Skeletal muscle satellite cell (primary cell): ENCODE results near the gene PTPRD.
"Not testable (repeated sequence)": the region's sequence is repeated elsewhere in the genome, so short reads cannot be mapped to it uniquely, and the experiment has no call there.

Experiments
- H3K27me3 ChIP-seq: 2 replicates; pipeline ENCODE4 v1.7.0; 2013; ENCODE audit warnings: low read length; ENCODE audit not compliant: control insufficient read depth, insufficient read depth
- H3K36me3 ChIP-seq: 2 replicates; pipeline ENCODE4 v1.7.0; 2013; ENCODE audit warnings: mild to moderate bottlenecking, control low read depth, low read length; ENCODE audit not compliant: insufficient read depth
- H3K4me1 ChIP-seq: 2 replicates; pipeline ENCODE4 v1.7.0; 2013; ENCODE audit warnings: low read length; ENCODE audit not compliant: control insufficient read depth, insufficient read depth
- H3K4me2 ChIP-seq: 2 replicates; pipeline ENCODE4 v1.7.0; 2013; ENCODE audit warnings: mild to moderate bottlenecking, low read length
- H3K4me3 ChIP-seq: 2 replicates; pipeline ENCODE4 v1.7.0; 2013; ENCODE audit warnings: low read length
- H3K9ac ChIP-seq: 2 replicates; pipeline ENCODE4 v1.7.0; 2013; ENCODE audit warnings: mild to moderate bottlenecking, low read depth, low read length, moderate library complexity
- H3K9me3 ChIP-seq: replicated peaks from 2 replicates; pipeline ENCODE4 v1.7.0; 2013; ENCODE audit warnings: mild to moderate bottlenecking, control low read depth, low read length

The PTPRD gene

DNA sequence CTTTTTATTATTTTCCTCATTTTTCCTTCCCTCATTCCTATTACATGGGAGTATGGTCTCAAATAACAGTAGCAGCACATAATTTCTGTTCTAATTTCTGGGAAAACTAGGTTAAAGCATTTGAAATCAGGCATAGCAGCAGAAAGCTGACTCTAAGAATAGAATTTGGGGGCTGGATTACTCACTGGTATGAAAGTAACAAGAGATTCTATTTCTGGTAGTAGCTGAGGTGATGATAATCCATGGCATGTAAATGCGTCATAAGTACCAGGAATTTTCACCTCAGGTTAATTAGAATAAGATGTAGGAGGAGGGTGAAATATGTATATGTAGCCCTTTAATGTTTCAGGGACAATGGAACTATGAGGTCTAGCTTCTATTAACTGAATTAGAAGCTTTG is 662.0 kb downstream of the PTPRD start:
- H3K36me3 ChIP-seq = no peaks in the 10 kb centered on the region
- H3K4me2 ChIP-seq = no peak overlapping the region
- H3K9ac ChIP-seq = no peak overlapping the region
- no peaks in the 10 kb centered on the region for H3K4me1 ChIP-seq
- no peak overlapping the region for H3K4me3 ChIP-seq
- H3K9me3 ChIP-seq = no peaks in the 10 kb centered on the region
- H3K27me3 ChIP-seq = no peaks in the 10 kb centered on the region

GRCh38 chr9:9949978-9950377 is 662.8 kb downstream of the PTPRD start:
- Histone ChIP-seq H3K4me2 (no peak overlapping the region), H3K27me3 (no peaks in the 10 kb centered on the region), H3K9ac (no peak overlapping the region), H3K9me3 (no peaks in the 10 kb centered on the region), H3K4me3 (no peak overlapping the region), H3K36me3 (no peaks in the 10 kb centered on the region), H3K4me1 (no peaks in the 10 kb centered on the region)

DNA sequence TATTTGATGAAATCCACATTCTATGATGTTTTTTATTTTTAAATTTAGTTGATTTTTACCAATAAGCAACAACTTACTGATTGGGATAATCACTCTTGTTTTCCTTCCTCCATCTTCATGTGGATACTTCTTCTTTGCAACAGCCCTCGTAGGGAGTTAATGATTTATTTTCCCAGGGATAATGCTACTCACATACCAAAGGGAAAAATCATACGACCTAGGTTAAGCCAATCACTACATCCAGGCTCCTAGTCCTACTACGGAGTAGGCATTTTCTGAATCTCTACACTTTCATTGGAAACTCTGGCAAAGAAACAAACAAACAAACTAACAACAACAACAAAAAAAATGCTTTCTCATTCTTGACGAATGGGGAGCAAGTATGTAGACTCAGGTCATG is 663.4 kb downstream of the PTPRD start:
- H3K4me3 ChIP-seq = no peak overlapping the region
- H3K9ac ChIP-seq = no peak overlapping the region
- no peaks in the 10 kb centered on the region for H3K9me3 ChIP-seq
- no peaks in the 10 kb centered on the region for H3K36me3 ChIP-seq
- H3K4me2 ChIP-seq = no peak overlapping the region
- no peaks in the 10 kb centered on the region for H3K4me1 ChIP-seq
- H3K27me3 ChIP-seq = no peaks in the 10 kb centered on the region

DNA sequence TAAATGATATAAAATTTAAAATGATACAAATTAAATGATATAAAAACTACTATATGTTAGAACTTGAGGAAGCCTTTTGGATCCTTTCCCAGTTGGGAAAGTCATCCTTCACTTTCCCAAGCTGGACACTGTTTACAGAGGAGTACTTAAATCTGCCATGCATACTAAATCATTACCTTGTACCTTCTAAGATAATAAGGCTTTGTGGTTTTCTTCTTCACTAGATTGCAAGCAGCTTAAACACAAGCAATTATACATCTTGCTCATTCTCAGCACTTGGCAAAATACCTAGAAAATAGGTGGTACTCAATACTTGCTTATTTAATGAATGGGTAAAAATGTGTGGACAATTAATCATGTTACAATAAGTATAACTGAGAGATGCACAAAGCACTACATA is 666.8 kb downstream of the PTPRD start:
- Histone ChIP-seq H3K4me3 (no peak overlapping the region), H3K4me2 (no peak overlapping the region), H3K27me3 (no peaks in the 10 kb centered on the region), H3K36me3 (no peaks in the 10 kb centered on the region), H3K9me3 (no peaks in the 10 kb centered on the region), H3K4me1 (no peaks in the 10 kb centered on the region), H3K9ac (no peak overlapping the region)

- no peak overlapping the region for H3K4me3 ChIP-seq
- no peaks in the 10 kb centered on the region for H3K36me3 ChIP-seq
- H3K9me3 ChIP-seq = no peaks in the 10 kb centered on the region
- no peak overlapping the region for H3K9ac ChIP-seq
- no peaks in the 10 kb centered on the region for H3K4me1 ChIP-seq
- H3K4me2 ChIP-seq = no peak overlapping the region
- H3K27me3 ChIP-seq = no peaks in the 10 kb centered on the region
Observed at GRCh38 chr9:9942764-9943424, 669.9 kb downstream of the PTPRD start.

- H3K4me1 ChIP-seq = no peaks in the 10 kb centered on the region
Observed at GRCh38 chr9:9938432-9938831, 674.4 kb downstream of the PTPRD start.

GRCh38 chr9:9931464-9931863 is 681.3 kb downstream of the PTPRD start:
- H3K4me3 ChIP-seq, H3K36me3 ChIP-seq, H3K9ac ChIP-seq, H3K4me1 ChIP-seq, H3K4me2 ChIP-seq, H3K27me3 ChIP-seq, H3K9me3 ChIP-seq: not testable (repeated sequence)

More at GRCh38 chr9:9938432-9938831, 674.4 kb downstream of the PTPRD start:
- Histone ChIP-seq H3K4me3 (no peak overlapping the region), H3K4me2 (no peak overlapping the region), H3K36me3 (no peaks in the 10 kb centered on the region), H3K9me3 (no peaks in the 10 kb centered on the region), H3K27me3 (no peaks in the 10 kb centered on the region), H3K9ac (no peak overlapping the region)

DNA sequence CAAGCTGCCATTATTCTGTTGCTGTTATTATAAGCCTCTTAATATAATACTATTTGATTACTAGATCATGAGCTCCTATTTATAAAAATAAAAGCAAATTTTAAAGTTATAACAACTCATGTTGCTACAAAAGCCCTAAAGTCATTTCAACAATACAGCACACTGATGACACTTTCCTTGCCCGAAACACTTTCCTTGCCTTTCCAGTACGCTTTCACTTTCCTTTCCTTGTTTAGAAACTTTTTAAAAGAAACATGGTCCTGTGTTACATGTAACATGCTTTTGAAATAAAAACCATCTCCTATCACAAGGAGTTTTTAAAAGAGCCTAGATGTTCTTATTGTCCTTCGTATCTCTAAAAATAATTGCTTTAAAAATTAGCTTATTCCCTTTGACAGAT is 688.4 kb downstream of the PTPRD start:
- H3K4me1 ChIP-seq = no peaks in the 10 kb centered on the region
- no peaks in the 10 kb centered on the region for H3K9me3 ChIP-seq
- H3K27me3 ChIP-seq = no peaks in the 10 kb centered on the region
- no peak overlapping the region for H3K4me3 ChIP-seq
- H3K4me2 ChIP-seq = no peak overlapping the region
- no peaks in the 10 kb centered on the region for H3K36me3 ChIP-seq
- no peak overlapping the region for H3K9ac ChIP-seq

- H3K9ac ChIP-seq = no peak overlapping the region
Observed at GRCh38 chr9:9921805-9922204, 691.0 kb downstream of the PTPRD start.

GRCh38 chr9:9920425-9921060 is 692.3 kb downstream of the PTPRD start:
- Histone ChIP-seq H3K4me2 (no peak overlapping the region), H3K9me3 (no peaks in the 10 kb centered on the region), H3K36me3 (no peaks in the 10 kb centered on the region), H3K9ac (no peak overlapping the region), H3K27me3 (no peaks in the 10 kb centered on the region), H3K4me3 (no peak overlapping the region), H3K4me1 (no peaks in the 10 kb centered on the region)

More at GRCh38 chr9:9921805-9922204, 691.0 kb downstream of the PTPRD start:
- H3K4me1 ChIP-seq = no peaks in the 10 kb centered on the region
- no peak overlapping the region for H3K4me3 ChIP-seq
- no peaks in the 10 kb centered on the region for H3K36me3 ChIP-seq
- H3K4me2 ChIP-seq = no peak overlapping the region
- no peaks in the 10 kb centered on the region for H3K9me3 ChIP-seq
- no peaks in the 10 kb centered on the region for H3K27me3 ChIP-seq

DNA sequence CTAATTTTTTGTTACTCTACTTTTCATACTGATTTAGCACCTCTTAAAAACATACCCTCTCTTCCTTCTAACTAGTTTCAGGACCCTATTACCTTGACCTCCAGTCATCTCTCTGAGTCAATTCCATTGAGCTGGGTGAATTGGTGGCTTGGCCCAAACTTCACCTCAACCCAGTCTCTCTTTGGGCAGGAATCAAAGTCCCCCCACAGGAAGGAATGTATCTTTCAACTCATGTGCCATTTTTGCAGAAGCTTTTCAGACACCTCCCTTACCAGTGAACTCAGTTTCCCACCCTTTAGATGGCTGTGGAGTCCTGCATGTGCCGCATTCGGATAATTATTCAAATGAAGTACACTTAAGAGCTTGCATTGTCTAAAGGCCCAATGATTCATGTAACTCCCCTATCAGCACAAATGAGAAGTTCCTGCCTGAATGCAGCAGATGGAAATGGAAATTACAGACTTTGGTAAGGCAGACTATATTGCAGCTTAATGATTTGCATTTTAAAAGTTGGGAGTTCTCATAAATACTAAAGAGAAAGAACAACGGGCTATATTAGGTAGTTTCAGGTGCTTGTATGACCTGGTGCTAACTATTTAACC is 693.5 kb downstream of the PTPRD start:
- Histone ChIP-seq H3K4me3 (no peak overlapping the region), H3K9ac (no peak overlapping the region), H3K27me3 (no peaks in the 10 kb centered on the region), H3K9me3 (no peaks in the 10 kb centered on the region), H3K4me1 (no peaks in the 10 kb centered on the region), H3K36me3 (no peaks in the 10 kb centered on the region), H3K4me2 (no peak overlapping the region)

DNA sequence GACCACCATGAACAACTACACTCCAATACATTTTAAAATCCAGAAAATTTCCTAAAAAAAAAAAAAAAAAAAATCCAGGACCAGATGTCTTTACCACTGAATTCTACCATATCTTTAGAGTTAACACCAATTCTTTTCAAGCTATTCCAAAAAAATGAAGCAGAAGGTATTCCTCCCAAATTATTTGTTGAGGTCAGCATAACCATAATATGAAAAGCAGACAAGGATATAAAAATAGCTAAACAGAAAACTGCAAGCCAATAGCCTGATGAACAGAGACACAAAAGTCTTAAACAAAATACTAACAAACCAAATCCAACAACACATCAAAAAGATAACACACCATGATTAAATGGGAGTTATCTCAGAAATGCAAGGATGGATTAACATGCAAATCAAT is 695.4 kb downstream of the PTPRD start:
- Histone ChIP-seq H3K4me1 (no peaks in the 10 kb centered on the region), H3K9me3 (no peaks in the 10 kb centered on the region), H3K4me3 (no peak overlapping the region), H3K4me2 (no peak overlapping the region), H3K27me3 (no peaks in the 10 kb centered on the region), H3K36me3 (no peaks in the 10 kb centered on the region), H3K9ac (no peak overlapping the region)
